Common myeloid progenitor, CD34-positive (primary cell): Measurements from ENCODE around the gene PGS1.

ENCODE experiments used
- CTCF ChIA-PET: fragments of 350-600 bp; sonication (Branson Sonifier 250); formaldehyde crosslinking; loops from one replicate; lab custom pipeline; 2021; ENCODE audit warnings: antibody characterized with exemption; lab: Charles Lee
- POLR2A ChIA-PET: fragments of 350-600 bp; sonication (Branson Sonifier 250); formaldehyde crosslinking; loops from one replicate; lab custom pipeline; 2021; ENCODE audit warnings: antibody characterized with exemption; lab: Charles Lee
- DNase-seq, 3 donors: peaks; one replicate each; pipeline versions ENCODE4 v3.0.0 to v3.0.0-alpha.2; 2013
- H3K27ac ChIP-seq, 2 experiments: 1 replicate in 1 of 2; 2 replicates in 1 of 2; pipeline ENCODE4 v1.7.0; 2013; ENCODE audit warnings: inconsistent platforms in 2 of 2, low read length in 2 of 2, mild to moderate bottlenecking in 2 of 2, low read depth in 1 of 2, moderate library complexity in 1 of 2; ENCODE audit not compliant: severe bottlenecking in 2 of 2, insufficient read depth in 1 of 2, poor library complexity in 1 of 2
- H3K27me3 ChIP-seq, 5 experiments: replicated peaks in 2 of 5; 1 replicate in 3 of 5; 2 replicates in 2 of 5; pipeline versions ENCODE4 v1.6.1 to v1.7.0; 2013; ENCODE audit warnings: low read length in 4 of 5, mild to moderate bottlenecking in 2 of 5, moderate library complexity in 2 of 5, inconsistent platforms in 1 of 5; ENCODE audit not compliant: insufficient read depth in 5 of 5, control insufficient read depth in 4 of 5
- H3K36me3 ChIP-seq, 4 experiments: 1 replicate in 2 of 4; 2 replicates in 2 of 4; pipeline versions ENCODE4 v1.6.1 to v1.7.0; 2013; ENCODE audit warnings: low read length in 3 of 4, control low read depth in 1 of 4, mild to moderate bottlenecking in 1 of 4; ENCODE audit not compliant: control insufficient read depth in 4 of 4, insufficient read depth in 4 of 4
- H3K4me1 ChIP-seq, 4 experiments: 1 replicate in 3 of 4; 2 replicates in 1 of 4; pipeline versions ENCODE4 v1.6.1 to v1.7.1; 2013; ENCODE audit warnings: low read length in 3 of 4, mild to moderate bottlenecking in 3 of 4, control low read depth in 1 of 4, inconsistent platforms in 1 of 4, moderate library complexity in 1 of 4; ENCODE audit not compliant: control insufficient read depth in 4 of 4, insufficient read depth in 4 of 4; ENCODE audit errors: control extremely low read depth in 1 of 4
- H3K4me3 ChIP-seq, 7 experiments: 1 replicate in 4 of 7; 2 replicates in 3 of 7; pipeline versions ENCODE4 v1.5.1 to v1.7.0; 2013; ENCODE audit warnings: mild to moderate bottlenecking in 7 of 7, low read length in 6 of 7, moderate library complexity in 6 of 7, inconsistent platforms in 2 of 7, low read depth in 2 of 7, control low read depth in 1 of 7; ENCODE audit not compliant: insufficient read depth in 4 of 7, control insufficient read depth in 1 of 7; ENCODE audit errors: extremely low read depth in 1 of 7
- H3K9me3 ChIP-seq, 5 experiments: 1 replicate in 4 of 5; 2 replicates in 1 of 5; pipeline versions ENCODE4 v1.6.1 to v1.7.1; 2013; ENCODE audit warnings: low read length in 4 of 5, mild to moderate bottlenecking in 2 of 5, inconsistent platforms in 1 of 5, low read depth in 1 of 5, moderate library complexity in 1 of 5; ENCODE audit not compliant: control insufficient read depth in 4 of 5, insufficient read depth in 2 of 5; ENCODE audit errors: control extremely low read depth in 1 of 5
- WGBS: methylation state at CpG from one replicate; pipeline ENCODE4 v1.1.5; 2013; ENCODE audit not compliant: insufficient coverage; 5-methylcytosine and 5-hydroxymethylcytosine counted together

Gene PGS1

DNA sequence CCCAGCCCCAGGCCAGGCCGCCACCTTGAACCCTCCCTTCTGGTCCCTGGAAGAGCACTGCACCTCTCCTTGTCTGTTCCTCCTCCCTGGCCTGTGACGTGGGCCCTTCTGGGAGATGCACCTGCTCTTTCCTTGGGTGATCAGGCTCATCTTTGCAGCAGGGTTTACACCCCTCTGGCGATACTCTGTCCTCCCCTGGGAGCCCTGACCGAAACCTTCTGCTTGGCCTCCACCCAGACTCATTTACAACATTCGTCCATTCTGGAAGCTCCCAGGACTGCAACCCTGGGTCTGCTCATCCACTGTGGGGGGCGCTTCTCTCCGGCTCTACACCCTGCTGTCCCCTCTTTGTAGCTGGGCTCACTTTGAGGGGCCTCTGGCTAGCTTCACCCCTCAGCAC, 73.3 kb downstream of the PGS1 start:
- Histone ChIP-seq H3K36me3 (no peaks in the 10 kb centered on the region), H3K27ac (no peak overlapping the region), H3K9me3 (no peaks in the 10 kb centered on the region), H3K4me1 (peaks cover 0 to 14% (median 11%) of the 10 kb centered on the region in 4 experiments), H3K27me3 (no peaks in the 10 kb centered on the region), H3K4me3 (no peak overlapping the region)
- no peak for DNase-seq
- WGBS, result 97% methylated on average over 7 of the region's 7 CpGs
- POLR2A ChIA-PET, result no interaction called here
- CTCF ChIA-PET, result no interaction called here

- ChIA-PET CTCF (no interaction called here), POLR2A (interaction anchor here (0.6 kb wide), 1 partner anchor 741 kb away, joined by 3 read pairs; no protein-coding TSS in a partner anchor)
- H3K36me3 ChIP-seq, result no peaks in the 10 kb centered on the region
- no peaks in the 10 kb centered on the region for H3K9me3 ChIP-seq
- whole genome bisulfite sequencing, result 97% methylated on average over 8 of the region's 20 CpGs
- no peak overlapping the region for H3K4me3 ChIP-seq
- DNase-seq, result no peak
- H3K27ac ChIP-seq, result no peak overlapping the region
- H3K4me1 ChIP-seq, result peaks cover 0 to 14% (median 11%) of the 10 kb centered on the region in 4 experiments
- no peaks in the 10 kb centered on the region for H3K27me3 ChIP-seq
Measured at GRCh38 chr17:78454346-78454745, 75.9 kb downstream of the PGS1 start.

DNA sequence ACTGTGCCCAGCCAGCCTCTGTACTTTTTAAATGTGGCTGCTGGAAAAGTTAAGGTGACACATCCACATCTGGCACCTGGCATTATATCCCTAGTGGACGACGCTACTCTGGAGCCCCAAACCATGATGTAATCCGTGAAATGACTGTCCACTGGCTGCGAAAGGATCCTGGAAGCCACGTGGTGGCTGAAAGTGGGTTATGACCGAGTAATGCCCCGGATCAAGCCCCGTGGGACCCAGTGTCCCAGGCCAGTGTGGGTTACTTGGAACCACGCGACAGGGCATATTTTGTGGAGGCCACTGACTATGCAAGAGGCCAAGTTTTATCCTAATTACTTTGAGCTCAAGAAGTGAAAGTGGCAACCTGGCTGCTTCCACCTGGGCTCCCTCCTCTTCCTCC, 79.6 kb downstream of the PGS1 start:
- H3K4me3 ChIP-seq, result no peak overlapping the region
- WGBS, result 98% methylated on average over 10 of the region's 10 CpGs
- POLR2A ChIA-PET, result interaction anchor here (0.6 kb wide), 2 partner anchors 79 to 237 kb away, joined by 3 read pairs; no protein-coding TSS in a partner anchor
- no peaks in the 10 kb centered on the region for H3K36me3 ChIP-seq
- H3K9me3 ChIP-seq, result no peaks in the 10 kb centered on the region
- no peaks in the 10 kb centered on the region for H3K4me1 ChIP-seq
- H3K27ac ChIP-seq, result no peak overlapping the region
- H3K27me3 ChIP-seq, result no peaks in the 10 kb centered on the region
- no peak for DNase-seq
- CTCF ChIA-PET, result no interaction called here

DNA sequence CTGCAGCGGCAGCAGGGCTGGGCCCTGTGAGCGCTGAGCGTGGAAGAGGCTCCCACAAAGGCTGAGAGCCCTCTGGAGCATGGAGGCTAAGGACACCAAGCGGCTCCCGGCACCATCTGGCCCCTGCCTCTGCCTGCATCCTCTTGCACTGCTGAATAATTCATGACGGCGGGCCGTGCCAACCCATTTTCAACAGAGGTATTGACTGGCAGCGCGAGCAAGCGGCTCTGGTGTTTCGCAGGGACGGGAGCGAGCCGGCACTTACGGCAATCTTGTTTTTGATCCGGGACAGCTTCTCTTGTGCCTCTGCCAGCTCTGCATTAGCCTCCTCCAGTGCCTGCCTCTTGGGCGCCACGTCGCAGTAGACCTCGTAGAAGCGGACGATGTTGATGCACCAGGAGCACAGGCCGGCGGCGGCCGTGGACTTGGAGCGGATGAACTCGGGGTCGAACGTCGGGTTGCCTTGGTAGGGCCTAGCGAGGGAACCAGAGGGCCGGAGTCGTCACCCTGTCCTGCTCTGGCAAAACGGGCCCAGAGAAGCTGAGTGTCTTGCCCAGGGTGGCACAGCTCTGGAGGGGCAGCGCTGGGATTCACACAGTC, 80.4 kb downstream of the PGS1 start:
- ChIA-PET CTCF (no interaction called here), POLR2A (no interaction called here)
- Histone ChIP-seq H3K27me3 (no peaks in the 10 kb centered on the region), H3K4me1 (no peaks in the 10 kb centered on the region), H3K36me3 (no peaks in the 10 kb centered on the region), H3K4me3 (no peak overlapping the region), H3K27ac (no peak overlapping the region), H3K9me3 (no peaks in the 10 kb centered on the region)
- no peak for DNase-seq
- WGBS, result 98% methylated on average over 37 of the region's 37 CpGs

DNA sequence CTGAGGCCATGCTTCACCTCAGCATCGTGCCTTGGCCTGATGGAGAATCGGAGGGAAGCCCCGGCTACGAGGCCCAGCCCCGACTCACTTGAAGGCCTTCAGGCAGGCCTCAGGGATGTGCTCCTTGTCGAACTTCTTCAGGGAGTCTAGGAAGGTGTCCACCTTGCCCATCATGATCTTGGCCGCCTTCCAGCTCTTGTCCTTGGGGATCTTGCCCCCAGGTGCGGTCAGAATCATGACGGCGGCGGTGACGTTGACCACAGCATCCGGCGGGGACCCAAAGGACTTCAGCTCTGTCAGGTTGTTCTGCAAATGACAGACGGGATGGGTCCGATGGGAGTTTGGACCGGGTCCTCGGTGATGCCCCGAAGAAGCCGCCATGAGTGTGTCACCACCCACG, 81.2 kb downstream of the PGS1 start:
- Histone ChIP-seq H3K4me3 (no peak overlapping the region), H3K9me3 (no peaks in the 10 kb centered on the region), H3K36me3 (no peaks in the 10 kb centered on the region), H3K27me3 (no peaks in the 10 kb centered on the region), H3K4me1 (no peaks in the 10 kb centered on the region), H3K27ac (no peak overlapping the region)
- POLR2A ChIA-PET, result no interaction called here
- CTCF ChIA-PET, result no interaction called here
- 98% methylated on average over 21 of the region's 21 CpGs for WGBS
- DNase-seq, result no peak

DNA sequence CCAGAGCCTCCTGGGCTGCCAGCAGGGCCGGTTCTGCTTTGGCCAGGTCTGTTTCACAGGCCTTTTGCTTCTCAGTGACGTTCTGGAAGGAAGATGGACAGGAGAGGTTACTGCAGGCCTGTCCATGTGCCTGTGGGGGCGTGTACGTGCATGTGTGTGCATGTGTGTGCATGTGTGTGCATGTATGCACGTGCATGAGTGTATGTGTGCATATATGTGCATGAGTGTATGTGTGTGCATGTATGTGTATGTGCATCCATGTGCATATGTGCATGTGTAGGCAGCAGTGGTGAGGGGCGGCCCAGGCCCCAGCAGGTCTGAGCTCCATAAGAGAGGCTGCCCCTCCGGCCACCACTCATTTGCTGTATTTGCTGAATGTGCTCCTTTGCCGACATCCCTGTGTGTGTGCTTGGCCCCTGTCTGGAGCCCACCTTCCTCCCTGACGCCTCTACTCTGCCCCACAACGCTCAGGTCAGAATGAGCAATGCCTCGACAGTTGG, 81.8 kb downstream of the PGS1 start:
- POLR2A ChIA-PET, result no interaction called here
- Histone ChIP-seq H3K36me3 (no peaks in the 10 kb centered on the region), H3K4me1 (no peaks in the 10 kb centered on the region), H3K9me3 (no peaks in the 10 kb centered on the region), H3K27me3 (no peaks in the 10 kb centered on the region), H3K27ac (no peak overlapping the region), H3K4me3 (no peak overlapping the region)
- no peak for DNase-seq
- WGBS, result 85% methylated on average over 10 of the region's 11 CpGs
- CTCF ChIA-PET, result no interaction called here

GRCh38 chr17:78460951-78461798, 82.7 kb downstream of the PGS1 start:
- no peak for DNase-seq
- Histone ChIP-seq H3K9me3 (no peaks in the 10 kb centered on the region), H3K27ac (no peak overlapping the region), H3K4me3 (no peak overlapping the region), H3K4me1 (no peaks in the 10 kb centered on the region), H3K27me3 (no peaks in the 10 kb centered on the region), H3K36me3 (no peaks in the 10 kb centered on the region)
- 94% methylated on average over 32 of the region's 34 CpGs for WGBS
- POLR2A ChIA-PET, result no interaction called here
- CTCF ChIA-PET, result interaction anchor here (1.4 kb wide), 1 partner anchor 10 kb away, joined by 3 read pairs; no protein-coding TSS in a partner anchor
